Choroid plexus epithelial cell (primary cell): ENCODE measurements around the gene QSOX2.

Experiments
- DNase-seq: peaks from one replicate; pipeline ENCODE4 v3.0.0-alpha.2; 2010; ENCODE audit warnings: low read depth
- H3K4me3 ChIP-seq: 2 replicates; pipeline ENCODE4 v1.5.1; 2011; ENCODE audit warnings: low read depth, mild to moderate bottlenecking, control low read depth, low read length, moderate library complexity
- TF ChIP-seq, protein P1 (sequence below): conservative IDR thresholded peaks from 2 replicates; pipeline ENCODE4 v1.5.1; 2011; ENCODE audit warnings: low read depth, mild to moderate bottlenecking, control low read depth, inconsistent platforms, low read length, moderate library complexity

QSOX2 gene

DNA sequence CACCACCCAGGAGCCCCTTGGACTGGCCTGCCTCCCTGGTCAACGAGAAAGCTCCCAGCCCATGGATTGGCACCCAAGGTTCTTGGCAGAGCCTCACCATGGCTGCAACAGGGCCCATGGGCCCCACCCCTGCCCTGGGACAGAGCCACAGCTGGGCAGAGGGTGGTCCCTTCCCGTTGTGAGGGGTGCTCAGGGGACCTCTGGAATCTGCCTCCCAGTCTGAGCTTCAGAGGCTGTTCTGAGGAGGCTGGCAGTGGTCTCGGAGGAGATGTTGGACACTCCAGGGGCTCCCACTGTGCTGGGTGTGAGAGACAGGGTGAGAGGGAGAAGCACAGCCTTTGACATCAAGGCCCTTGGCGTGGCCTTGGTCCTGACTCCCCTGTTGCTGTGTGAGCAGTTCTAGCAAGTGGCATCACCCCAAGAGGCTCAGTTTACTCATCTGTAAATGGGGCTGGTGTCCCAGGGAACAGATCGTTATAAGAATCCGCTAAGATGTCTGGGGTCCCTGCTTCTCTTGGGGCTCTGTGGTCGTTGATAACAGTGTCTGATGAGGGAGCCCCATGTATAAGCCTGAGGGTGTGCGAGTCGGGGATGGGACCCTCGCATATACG, 73.7 kb downstream of the QSOX2 start:
- DNase-seq = no peak
- H3K4me3 ChIP-seq = no peak overlapping the region
- TF ChIP-seq, protein P1, sequence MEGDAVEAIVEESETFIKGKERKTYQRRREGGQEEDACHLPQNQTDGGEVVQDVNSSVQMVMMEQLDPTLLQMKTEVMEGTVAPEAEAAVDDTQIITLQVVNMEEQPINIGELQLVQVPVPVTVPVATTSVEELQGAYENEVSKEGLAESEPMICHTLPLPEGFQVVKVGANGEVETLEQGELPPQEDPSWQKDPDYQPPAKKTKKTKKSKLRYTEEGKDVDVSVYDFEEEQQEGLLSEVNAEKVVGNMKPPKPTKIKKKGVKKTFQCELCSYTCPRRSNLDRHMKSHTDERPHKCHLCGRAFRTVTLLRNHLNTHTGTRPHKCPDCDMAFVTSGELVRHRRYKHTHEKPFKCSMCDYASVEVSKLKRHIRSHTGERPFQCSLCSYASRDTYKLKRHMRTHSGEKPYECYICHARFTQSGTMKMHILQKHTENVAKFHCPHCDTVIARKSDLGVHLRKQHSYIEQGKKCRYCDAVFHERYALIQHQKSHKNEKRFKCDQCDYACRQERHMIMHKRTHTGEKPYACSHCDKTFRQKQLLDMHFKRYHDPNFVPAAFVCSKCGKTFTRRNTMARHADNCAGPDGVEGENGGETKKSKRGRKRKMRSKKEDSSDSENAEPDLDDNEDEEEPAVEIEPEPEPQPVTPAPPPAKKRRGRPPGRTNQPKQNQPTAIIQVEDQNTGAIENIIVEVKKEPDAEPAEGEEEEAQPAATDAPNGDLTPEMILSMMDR = no peak

DNA sequence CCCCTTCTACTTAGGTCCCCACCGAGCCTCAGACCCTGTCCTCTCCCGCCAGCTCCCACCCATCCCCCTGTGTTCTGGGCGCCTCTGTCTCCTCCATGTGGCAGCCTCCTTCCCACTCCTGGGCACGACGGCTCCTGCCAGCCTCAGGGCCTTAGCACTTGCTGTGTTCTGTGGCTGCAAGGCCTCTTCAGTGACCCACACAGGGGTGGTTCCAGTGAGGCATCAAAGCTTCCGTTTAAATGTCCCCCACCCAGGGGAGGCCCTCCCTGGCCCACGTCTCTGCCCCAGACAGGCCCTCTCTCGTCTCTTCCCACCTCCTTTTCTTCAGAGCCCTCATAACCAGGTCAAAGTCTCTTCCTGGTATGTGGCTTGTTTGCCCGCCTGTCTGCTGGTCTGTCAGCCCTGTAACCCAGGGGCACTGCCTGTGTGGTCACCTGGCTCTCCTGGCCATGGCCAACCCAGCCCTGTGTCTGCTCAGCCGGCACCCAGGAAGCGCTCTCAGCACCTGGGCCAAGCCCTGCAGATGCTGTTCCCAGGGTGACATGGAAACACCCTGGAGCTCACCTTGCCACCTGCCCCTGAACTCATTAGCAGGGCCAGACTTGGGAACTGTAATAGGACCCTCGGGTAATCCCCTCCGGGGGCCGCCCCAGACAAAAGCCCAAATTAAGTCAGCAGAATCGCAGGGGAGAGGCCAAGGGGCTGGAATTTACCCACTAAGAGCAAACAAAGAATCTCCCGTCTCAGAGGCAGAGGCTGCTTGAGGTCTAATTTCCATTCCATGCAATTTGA, 74.4 kb downstream of the QSOX2 start:
- TF ChIP-seq, protein P1 = no peak
- no peak overlapping the region for H3K4me3 ChIP-seq
- DNase-seq = peak; percentile 41

DNA sequence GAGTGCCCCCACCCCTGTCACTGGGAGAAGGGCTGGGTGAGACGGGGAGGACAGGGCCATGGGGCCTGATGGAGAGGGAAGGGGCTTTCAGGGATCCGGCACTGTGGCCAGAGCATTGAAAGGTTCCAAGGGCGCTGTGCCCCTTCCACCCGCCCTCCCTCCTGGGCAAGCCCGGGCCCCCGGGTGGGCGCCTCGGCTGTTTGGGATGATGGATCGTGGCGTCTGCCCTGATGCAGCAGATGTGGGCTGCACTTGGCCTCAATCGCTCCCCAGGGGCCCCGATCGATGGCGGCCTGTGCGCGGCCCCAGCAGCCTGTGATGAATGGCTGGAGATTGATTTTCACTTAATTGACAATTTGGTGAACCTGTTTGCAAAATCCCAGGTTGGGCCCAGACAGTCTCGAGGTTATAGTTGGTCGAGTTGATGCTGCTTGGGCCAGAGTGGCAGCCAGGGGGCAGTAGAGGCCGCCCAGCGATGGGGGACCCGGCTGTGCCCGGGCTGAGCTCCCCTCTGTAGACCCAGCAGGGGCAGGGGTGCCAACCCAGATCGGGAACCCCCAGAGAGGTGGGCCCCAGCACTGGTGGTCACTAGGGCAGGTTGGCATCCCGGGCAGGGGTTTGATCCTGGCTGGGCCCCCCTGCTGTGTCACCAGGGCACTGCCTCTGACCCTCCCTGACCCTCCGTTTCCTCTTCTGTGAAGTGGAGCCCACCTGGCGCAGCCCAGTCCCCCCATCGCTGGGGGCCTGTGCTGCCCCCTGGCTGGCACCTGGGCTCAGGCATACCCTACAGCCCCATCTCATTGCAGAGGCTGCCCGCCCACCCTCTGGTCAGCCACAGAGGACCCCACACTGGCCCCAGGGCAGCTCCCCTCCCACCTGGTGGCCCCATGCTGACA, 75.4 kb downstream of the QSOX2 start:
- TF ChIP-seq, protein P1 = peak; percentile 81
- peak; percentile 22 for DNase-seq
- no peak overlapping the region for H3K4me3 ChIP-seq

DNA sequence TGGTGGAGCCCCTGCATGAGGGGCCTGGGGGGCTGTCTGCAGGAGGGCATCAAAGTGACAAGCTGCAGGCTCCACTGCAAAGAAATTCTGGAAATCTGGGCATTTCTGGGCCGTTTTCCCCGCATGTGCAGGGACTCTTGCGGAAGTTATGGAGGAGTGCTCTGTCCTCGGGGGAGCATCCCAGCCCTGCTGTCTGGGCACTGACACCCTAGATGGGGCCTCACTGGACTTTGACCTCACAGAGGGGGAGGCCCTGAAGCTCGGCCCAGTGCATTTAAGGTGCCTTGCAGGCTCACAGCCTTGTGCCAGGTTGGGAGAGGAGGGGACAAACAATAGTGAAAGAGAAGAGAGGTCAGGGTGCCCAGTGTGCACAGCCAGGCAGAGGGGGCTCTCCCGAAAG, 76.1 kb downstream of the QSOX2 start:
- DNase-seq = no peak
- TF ChIP-seq, protein P1 = no peak
- no peak overlapping the region for H3K4me3 ChIP-seq

DNA sequence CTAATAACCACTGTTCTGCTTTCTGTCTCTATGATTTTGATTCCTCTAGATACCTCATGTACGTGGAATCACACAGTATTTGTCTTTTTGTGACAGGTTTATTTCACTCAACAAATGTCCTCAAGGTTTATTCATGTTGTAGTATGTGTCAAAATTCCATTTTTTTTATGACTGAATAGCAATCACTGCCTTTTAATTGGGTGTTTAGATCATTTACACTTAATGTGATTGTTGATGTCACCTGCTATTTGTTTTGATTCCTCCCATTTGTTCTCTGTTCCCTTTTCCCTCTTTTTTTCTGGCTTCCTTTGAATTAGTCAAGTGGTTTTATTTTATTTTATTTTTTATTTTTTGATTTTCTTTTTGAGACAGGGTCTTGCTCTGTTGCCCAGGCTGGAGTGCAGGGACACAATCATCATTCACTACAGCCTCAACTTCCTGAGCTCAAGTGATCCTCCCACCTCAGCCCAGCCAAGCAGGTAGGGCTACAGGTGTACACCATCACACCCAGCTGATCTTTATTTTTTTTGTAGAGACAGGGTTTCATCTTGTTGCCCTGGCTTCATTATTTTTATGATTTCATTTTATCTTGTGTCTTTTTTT, 82.3 kb downstream of the QSOX2 start:
- no peak overlapping the region for H3K4me3 ChIP-seq
- no peak for DNase-seq
- TF ChIP-seq, protein P1 = no peak

DNA sequence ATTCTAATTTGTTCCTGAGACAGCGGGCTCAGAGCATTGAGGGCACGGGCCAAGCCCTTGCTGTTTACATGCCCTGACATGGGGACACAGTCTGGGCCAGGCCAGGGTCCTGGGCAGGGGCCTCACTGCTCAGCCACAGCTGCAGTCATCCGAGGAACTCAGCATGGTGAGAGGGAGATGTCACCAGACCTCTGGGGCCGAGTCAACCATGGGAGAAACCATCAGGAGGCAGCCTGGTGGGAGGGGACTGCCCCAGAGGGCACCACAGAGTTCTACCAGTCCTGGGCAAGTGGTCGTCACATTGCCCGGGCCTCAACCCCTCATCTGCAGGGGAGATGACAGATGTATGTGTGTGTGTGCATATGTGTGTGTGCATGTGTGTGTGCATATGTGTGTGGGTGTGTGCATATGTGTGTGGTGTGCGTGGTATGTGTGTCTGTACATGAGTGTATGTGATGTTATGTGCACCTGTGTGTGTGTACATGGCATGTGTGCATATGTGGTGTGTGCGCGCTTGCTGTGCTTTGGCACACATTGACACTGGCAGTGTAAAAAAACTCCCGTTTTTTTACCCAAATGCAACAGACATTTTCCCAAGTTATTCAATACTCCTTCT, 84.5 kb downstream of the QSOX2 start:
- DNase-seq = no peak
- TF ChIP-seq, protein P1 = no peak
- H3K4me3 ChIP-seq = no peak overlapping the region
